Psoas muscle (tissue), 8 donors: Measurements from ENCODE around the gene IRX2. TPM values are rescaled to one million over a fixed set of nuclear protein-coding genes. Genes with fewer than 3 reads are reported as not detected.

ENCODE experiments used
- ATAC-seq, 4 donors: fragments of 200-7000 bp; cut with Tn5 transposase; one replicate each; pipeline ENCODE4 v1.9.1; 2020; ENCODE audit warnings: moderate library complexity in 3 of 4, mild to moderate bottlenecking in 2 of 4
- DNase-seq, 2 donors: peaks; one replicate each; pipeline ENCODE4 v3.0.0-alpha.2; 2020
- H3K27ac ChIP-seq: fragments of 200-600 bp; one replicate; pipeline ENCODE4 v1.8.0; 2022
- H3K27me3 ChIP-seq, 3 donors: fragments of 200-600 bp in 1 of 3; one replicate each; pipeline versions ENCODE4 v1.6.1 to v1.8.0; 2013 to 2022; ENCODE audit warnings: low read length in 2 of 3, mild to moderate bottlenecking in 2 of 3, moderate library complexity in 1 of 3; ENCODE audit not compliant: insufficient read depth in 3 of 3
- H3K36me3 ChIP-seq, 2 donors: fragments of 200-600 bp in 1 of 2; one replicate each; pipeline versions ENCODE4 v1.6.1 to v1.8.0; 2013 to 2022; ENCODE audit warnings: low read depth in 1 of 2, mild to moderate bottlenecking in 1 of 2, moderate library complexity in 1 of 2; ENCODE audit not compliant: insufficient read depth in 1 of 2
- H3K4me1 ChIP-seq: fragments of 200-600 bp; one replicate; pipeline ENCODE4 v1.8.0; 2022
- H3K4me3 ChIP-seq: fragments of 200-600 bp; one replicate; pipeline ENCODE4 v1.8.0; 2022; ENCODE audit warnings: mild to moderate bottlenecking
- H3K9me3 ChIP-seq: fragments of 200-600 bp; one replicate; pipeline ENCODE4 v1.8.0; 2022
- WGBS, 3 donors: extraction: QIAGEN DNeasy Blood & Tissue Kit; methylation state at CpG; one replicate each; pipeline versions ENCODE4 v1.1.6 to v1.1.7; 2013; 5-methylcytosine and 5-hydroxymethylcytosine counted together
- intact Hi-C, 2 donors: fragments of 100-400 bp; cut with DNase I; formaldehyde crosslinking; loops; one replicate each; pipeline versions ENCODE4 v1.11.0 to v1.14.2; 2022
- polyA plus RNA-seq, 3 donors: library from polyadenylated mRNA; stranded (reverse); fragments of 200-250 nt; gene quantifications; one replicate each; pipeline ENCODE4 v1.2.3, GENCODE V29; 2013
- total RNA-seq, 4 donors: library from RNA; stranded (reverse); fragmentation: NEBNext Ultra II Directional in 2 of 4; extraction: Animal tissue kit (Norgen Biotek cat#: 25700) in 2 of 4; gene quantifications; one replicate each; pipeline versions ENCODE4 v1.2.1 to v1.2.4, GENCODE V29; 2021 to 2023
- TF ChIP-seq, protein P1 (sequence below): fragments of 200-600 bp; IDR thresholded peaks from one replicate; pipeline ENCODE4 v1.8.0; 2022; ENCODE audit warnings: antibody characterized with exemption
- donor health status: healthy with polysubstance abuse.
- donor health status: DM: no; HTN: no; CAD: no; lungs with moderate emphysema.
- donor health status: Bipolar disorder and iron deficiency.
- donor health status: healthy.
- donor health status: DM: yes; HTN: yes; CAD: no.
- donor health status: DM: no; HTN: no; CAD: no.
- donor health status: DM: no; HTN: no; CAD: no.
- donor health status: DM: yes; HTN: yes; CAD: no.

Gene IRX2
- total and polyA plus RNA-seq, 7 donors = 0.03 to 0.17 (median 0.08) TPM; not detected in 3

DNA sequence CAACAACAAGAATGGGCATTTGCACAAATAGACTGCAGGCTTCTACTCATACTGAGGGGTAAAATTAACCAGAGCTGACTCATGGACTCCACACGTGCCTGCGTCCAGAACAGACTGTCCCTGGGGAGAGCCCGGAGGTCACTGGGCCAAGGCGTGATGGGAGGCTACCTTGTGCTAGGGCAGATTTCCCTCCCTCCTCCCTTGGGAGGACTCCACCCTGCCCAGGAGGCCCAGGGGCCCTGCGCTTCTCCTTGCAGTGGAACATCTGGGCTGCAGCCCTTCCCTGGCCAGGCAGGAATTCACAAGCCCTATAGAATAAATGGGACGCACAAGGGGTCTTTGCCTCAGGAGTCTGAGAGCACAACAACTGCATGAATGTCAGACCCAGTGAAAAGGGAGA is 35.6 kb downstream of the IRX2 start:
- H3K36me3 ChIP-seq = no peaks in the 10 kb centered on the region
- H3K9me3 ChIP-seq = no peaks in the 10 kb centered on the region
- TF ChIP-seq, protein P1, sequence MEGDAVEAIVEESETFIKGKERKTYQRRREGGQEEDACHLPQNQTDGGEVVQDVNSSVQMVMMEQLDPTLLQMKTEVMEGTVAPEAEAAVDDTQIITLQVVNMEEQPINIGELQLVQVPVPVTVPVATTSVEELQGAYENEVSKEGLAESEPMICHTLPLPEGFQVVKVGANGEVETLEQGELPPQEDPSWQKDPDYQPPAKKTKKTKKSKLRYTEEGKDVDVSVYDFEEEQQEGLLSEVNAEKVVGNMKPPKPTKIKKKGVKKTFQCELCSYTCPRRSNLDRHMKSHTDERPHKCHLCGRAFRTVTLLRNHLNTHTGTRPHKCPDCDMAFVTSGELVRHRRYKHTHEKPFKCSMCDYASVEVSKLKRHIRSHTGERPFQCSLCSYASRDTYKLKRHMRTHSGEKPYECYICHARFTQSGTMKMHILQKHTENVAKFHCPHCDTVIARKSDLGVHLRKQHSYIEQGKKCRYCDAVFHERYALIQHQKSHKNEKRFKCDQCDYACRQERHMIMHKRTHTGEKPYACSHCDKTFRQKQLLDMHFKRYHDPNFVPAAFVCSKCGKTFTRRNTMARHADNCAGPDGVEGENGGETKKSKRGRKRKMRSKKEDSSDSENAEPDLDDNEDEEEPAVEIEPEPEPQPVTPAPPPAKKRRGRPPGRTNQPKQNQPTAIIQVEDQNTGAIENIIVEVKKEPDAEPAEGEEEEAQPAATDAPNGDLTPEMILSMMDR = no peak
- 44 to 50% (median 46%) methylated on average over 6 of the region's 6 CpGs for WGBS, 3 donors
- intact Hi-C loops = no loop called here
- H3K4me1 ChIP-seq = no peaks in the 10 kb centered on the region
- DNase-seq (no peak), ATAC-seq (no peak)
- H3K27ac ChIP-seq = no peak overlapping the region
- peaks cover 0 to 3% (median 0%) of the 10 kb centered on the region in 3 donors for H3K27me3 ChIP-seq
- no peak overlapping the region for H3K4me3 ChIP-seq

DNA sequence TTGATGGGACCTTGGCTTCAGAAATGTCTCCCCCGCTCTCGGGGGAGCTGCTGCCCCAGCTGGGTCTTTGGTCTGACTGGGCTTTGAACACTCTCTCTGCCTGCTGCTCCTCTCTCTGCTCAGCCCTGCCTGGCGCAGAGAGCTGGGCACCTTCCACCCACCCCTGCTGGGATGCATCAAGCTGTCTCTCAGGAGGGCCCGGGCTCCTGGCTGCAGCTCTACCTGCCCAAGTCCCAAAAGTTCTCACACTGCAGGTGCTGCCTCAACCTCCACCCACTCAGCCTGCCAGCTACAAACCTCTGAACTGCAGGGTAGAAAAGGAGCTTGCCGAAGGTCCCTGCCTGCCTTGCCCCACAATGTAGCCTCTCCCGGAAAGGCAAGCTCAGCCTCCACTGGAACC is 36.7 kb downstream of the IRX2 start:
- intact Hi-C loops = no loop called here
- 85 to 90% (median 89%) methylated on average over 5 to 6 of the region's 6 CpGs for WGBS, 3 donors

DNA sequence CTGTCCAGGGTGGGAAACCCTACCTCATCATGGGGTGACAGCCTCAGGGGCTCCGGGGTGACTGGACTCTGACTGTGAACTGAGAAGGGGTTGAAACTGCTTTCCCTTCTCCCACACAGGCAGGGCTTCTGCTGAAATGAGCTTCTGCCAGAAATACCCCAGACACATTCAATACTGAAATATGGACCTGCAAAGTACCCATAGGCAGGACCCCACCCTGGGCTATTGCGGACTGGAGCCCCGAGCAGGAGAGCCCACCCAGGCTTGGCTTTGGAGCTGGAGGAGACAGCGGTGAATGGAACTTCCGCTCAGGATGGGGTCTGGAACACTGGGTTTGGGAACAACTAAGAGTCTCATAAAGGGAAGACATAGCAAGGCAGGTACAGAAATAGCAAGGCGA is 37.5 kb downstream of the IRX2 start:
- no peak for DNase-seq
- no peak for ATAC-seq
- TF ChIP-seq, protein P1 = no peak
- H3K4me1 ChIP-seq = no peaks in the 10 kb centered on the region
- 85 to 91% (median 89%) methylated on average over 6 of the region's 6 CpGs for WGBS, 3 donors
- intact Hi-C loops = no loop called here
- H3K9me3 ChIP-seq = no peaks in the 10 kb centered on the region
- peaks cover 0 to 3% (median 0%) of the 10 kb centered on the region in 3 donors for H3K27me3 ChIP-seq
- H3K27ac ChIP-seq = no peak overlapping the region
- H3K4me3 ChIP-seq = no peak overlapping the region
- H3K36me3 ChIP-seq = no peaks in the 10 kb centered on the region

More for the DNA sequence above, 36.7 kb downstream of the IRX2 start:
- Histone ChIP-seq H3K9me3 (no peaks in the 10 kb centered on the region), H3K4me1 (no peaks in the 10 kb centered on the region), H3K36me3 (no peaks in the 10 kb centered on the region), H3K27ac (no peak overlapping the region), H3K4me3 (no peak overlapping the region), H3K27me3 (peaks cover 0 to 3% (median 0%) of the 10 kb centered on the region in 3 donors)
- ATAC-seq = no peak
- no peak for DNase-seq
- TF ChIP-seq, protein P1 = no peak

DNA sequence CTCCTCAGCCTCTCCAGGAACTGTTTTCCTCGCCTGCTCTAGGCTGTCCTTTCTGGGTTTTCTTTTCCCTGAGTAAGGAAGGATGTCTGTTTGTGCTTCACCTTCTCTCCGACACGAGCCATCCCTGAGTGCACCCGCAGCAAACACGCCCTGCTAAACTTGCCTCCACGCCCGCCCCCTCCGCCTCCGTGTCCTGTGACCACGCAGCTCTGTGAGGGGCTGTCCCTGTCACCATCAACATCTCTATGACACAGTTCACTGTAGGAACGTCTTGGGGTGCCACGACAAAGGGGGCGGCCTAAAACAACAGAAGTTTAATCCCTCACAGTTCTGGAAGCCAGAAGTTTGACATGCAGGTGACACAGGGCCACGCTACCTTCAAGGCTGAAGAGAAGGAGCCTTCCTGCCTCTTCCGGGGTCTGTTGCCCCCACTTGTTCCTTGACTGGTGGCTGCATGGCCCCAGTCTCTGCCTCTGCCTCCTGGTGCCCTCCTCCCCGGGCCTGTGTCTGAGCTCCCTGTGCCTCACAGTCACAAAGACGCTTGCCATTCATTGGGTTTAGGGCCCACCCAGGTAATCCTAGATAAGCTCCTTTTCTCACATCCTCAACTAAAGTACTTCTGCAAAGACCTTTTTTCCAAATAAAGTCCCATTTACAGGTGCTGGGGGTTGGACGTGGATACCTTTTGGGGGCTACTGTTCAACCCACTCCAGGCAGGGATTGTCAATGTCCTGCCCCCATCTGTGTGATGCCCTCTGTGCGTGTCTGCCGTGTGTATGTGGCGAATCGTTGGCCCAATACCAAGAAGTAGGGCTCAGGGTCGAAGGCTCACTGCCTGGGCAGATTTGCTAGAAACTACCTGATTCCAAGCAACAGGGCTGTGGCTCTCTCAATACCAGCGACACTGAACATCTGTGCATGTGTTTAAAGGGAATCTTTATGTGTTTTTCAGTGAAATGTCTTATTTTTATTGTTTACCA is 39.7 kb downstream of the IRX2 start:
- no peaks in the 10 kb centered on the region for H3K9me3 ChIP-seq
- no peak for ATAC-seq
- H3K27ac ChIP-seq = no peak overlapping the region
- H3K36me3 ChIP-seq = no peaks in the 10 kb centered on the region
- no peaks in the 10 kb centered on the region for H3K4me1 ChIP-seq
- intact Hi-C loops = no loop called here
- H3K27me3 ChIP-seq = peaks cover 0 to 3% (median 0%) of the 10 kb centered on the region in 3 donors
- H3K4me3 ChIP-seq = no peak overlapping the region
- no peak for DNase-seq
- TF ChIP-seq, protein P1 = no peak
- 78 to 83% (median 79%) methylated on average over 24 of the region's 24 CpGs for WGBS, 3 donors
